GM18909 (cell line): ENCODE data around the gene CNTN5.
"Not testable (repeated sequence)": the region's sequence is repeated elsewhere in the genome, so short reads cannot be mapped to it uniquely, and the experiment has no call there.

Source experiments
- ATAC-seq: cut with Tn5 transposase; IDR thresholded peaks from one replicate; pipeline ENCODE4 v1.9.1; 2021; ENCODE audit warnings: mild to moderate bottlenecking; ENCODE audit not compliant: unreplicated experiment, poor library complexity

Gene CNTN5

GRCh38 chr11:100240025-100240539 is 1219.3 kb downstream of the CNTN5 start:
- ATAC-seq, result no peak

- ATAC-seq, result no peak
Observed at GRCh38 chr11:100247704-100248103, 1227.0 kb downstream of the CNTN5 start.

- not testable (repeated sequence) for ATAC-seq
Observed at GRCh38 chr11:100257238-100257803, 1236.6 kb downstream of the CNTN5 start.

- no peak for ATAC-seq
Observed at GRCh38 chr11:100269516-100269915, 1248.8 kb downstream of the CNTN5 start.

- ATAC-seq, result no peak
Observed at GRCh38 chr11:100273066-100273815, 1252.5 kb downstream of the CNTN5 start.

- ATAC-seq, result not testable (repeated sequence)
Observed at GRCh38 chr11:100274466-100274865, 1253.7 kb downstream of the CNTN5 start.

GRCh38 chr11:100294748-100295147 is 1274.0 kb downstream of the CNTN5 start:
- ATAC-seq, result no peak

GRCh38 chr11:100296051-100296679 is 1275.4 kb downstream of the CNTN5 start:
- no peak for ATAC-seq

- no peak for ATAC-seq
Observed at GRCh38 chr11:100297516-100297915, 1276.8 kb downstream of the CNTN5 start.

- no peak for ATAC-seq
Observed at GRCh38 chr11:100302824-100303223, 1282.1 kb downstream of the CNTN5 start.

- ATAC-seq, result no peak
Observed at GRCh38 chr11:100303897-100304296, 1283.1 kb downstream of the CNTN5 start.

GRCh38 chr11:100308202-100308601 is 1287.5 kb downstream of the CNTN5 start:
- no peak for ATAC-seq

- no peak for ATAC-seq
Observed at GRCh38 chr11:100315946-100316345, 1295.2 kb downstream of the CNTN5 start.

GRCh38 chr11:100316952-100317351 is 1296.2 kb downstream of the CNTN5 start:
- ATAC-seq, result no peak

- ATAC-seq, result no peak
Observed at GRCh38 chr11:100319691-100320090, 1298.9 kb downstream of the CNTN5 start.

- ATAC-seq, result no peak
Observed at GRCh38 chr11:100328626-100329340, 1308.0 kb downstream of the CNTN5 start.

- ATAC-seq, result no peak
Observed at GRCh38 chr11:100329352-100329751, 1308.6 kb downstream of the CNTN5 start.

- no peak for ATAC-seq
Observed at GRCh38 chr11:100336873-100337272, 1316.1 kb downstream of the CNTN5 start.

GRCh38 chr11:100338144-100338840 is 1317.5 kb downstream of the CNTN5 start:
- no peak for ATAC-seq
